Right kidney (tissue), 1 donor: ENCODE data around the gene TPRN.

ENCODE experiments used
- DNase-seq: peaks from one replicate; pipeline ENCODE4 v3.0.0-alpha.2; 2016

The TPRN gene

GRCh38 chr9:137174722-137175293 is 25.7 kb downstream of the TPRN start:
- DNase-seq, result no peak

- no peak for DNase-seq
These were observed 26.5 kb downstream of the TPRN start for GRCh38 chr9:137173796-137174664.

GRCh38 chr9:137172901-137173795 is 27.4 kb downstream of the TPRN start:
- DNase-seq, result no peak

GRCh38 chr9:137171149-137171900 is 29.2 kb downstream of the TPRN start:
- DNase-seq, result no peak

GRCh38 chr9:137170486-137171148 is 29.9 kb downstream of the TPRN start:
- no peak for DNase-seq

GRCh38 chr9:137169896-137170358 is 30.6 kb downstream of the TPRN start, which contains the start of gene LRRC26:
TSS of gene LRRC26 (minus strand) at chr9:137170051. CDS start at chr9:137169943, 108 bp downstream.
- DNase-seq, result no peak

- DNase-seq, result peak; percentile 78
These were observed 31.4 kb downstream of the TPRN start for GRCh38 chr9:137168904-137169856.

- peak; percentile 50 for DNase-seq
These were observed 32.0 kb downstream of the TPRN start for GRCh38 chr9:137168573-137168903.

- peak; percentile 47 for DNase-seq
These were observed 32.6 kb downstream of the TPRN start for GRCh38 chr9:137167747-137168572.

- no peak for DNase-seq
These were observed 33.2 kb downstream of the TPRN start for GRCh38 chr9:137167277-137167746.

GRCh38 chr9:137166380-137167229 is 33.9 kb downstream of the TPRN start:
- no peak for DNase-seq

GRCh38 chr9:137165250-137165836 is 35.2 kb downstream of the TPRN start:
- no peak for DNase-seq

- no peak for DNase-seq
These were observed 35.9 kb downstream of the TPRN start for GRCh38 chr9:137164370-137165249.

GRCh38 chr9:137163805-137164204 is 36.7 kb downstream of the TPRN start:
- no peak for DNase-seq

- no peak for DNase-seq
These were observed 37.2 kb downstream of the TPRN start for GRCh38 chr9:137163365-137163715.

GRCh38 chr9:137162505-137163364 is 37.8 kb downstream of the TPRN start:
- no peak for DNase-seq
